PC-9 (cell line): ENCODE data around the gene CTCF.

Source experiments
- CTCF ChIP-seq: fragments of 200-600 bp; sonication (generic); conservative IDR thresholded peaks from 2 replicates; pipeline ENCODE4 v1.6.1; 2017; ENCODE audit warnings: mixed run types, antibody characterized with exemption, mild to moderate bottlenecking, moderate library complexity
- EZH2 ChIP-seq: fragments of 200-600 bp; sonication (generic); IDR thresholded peaks from 2 replicates; pipeline ENCODE4 v1.8.0; 2017; ENCODE audit warnings: antibody characterized with exemption, low read depth

GRCh38 chr16:67539691-67540635, 22.4 kb upstream of the CTCF start:
- TF ChIP-seq CTCF = no peak
- no peak for TF ChIP-seq EZH2
